Ureter (tissue), 1 donor: ENCODE results near the gene DRC3. TPM values are rescaled to one million over a fixed set of nuclear protein-coding genes. Genes with fewer than 3 reads are reported as not detected.

Experiments used
- DNase-seq: peaks from one replicate; pipeline ENCODE4 v3.0.0-alpha.2; 2020; ENCODE audit warnings: low spot score
- total RNA-seq: library from RNA; stranded (reverse); gene quantifications from one replicate; pipeline ENCODE4 v1.2.4, GENCODE V29; 2023
- donor health status: DM: yes; HTN: yes; CAD: no.

DRC3 gene
- total RNA-seq, 1 donor from 2014 or later: 2.0 TPM

DNA sequence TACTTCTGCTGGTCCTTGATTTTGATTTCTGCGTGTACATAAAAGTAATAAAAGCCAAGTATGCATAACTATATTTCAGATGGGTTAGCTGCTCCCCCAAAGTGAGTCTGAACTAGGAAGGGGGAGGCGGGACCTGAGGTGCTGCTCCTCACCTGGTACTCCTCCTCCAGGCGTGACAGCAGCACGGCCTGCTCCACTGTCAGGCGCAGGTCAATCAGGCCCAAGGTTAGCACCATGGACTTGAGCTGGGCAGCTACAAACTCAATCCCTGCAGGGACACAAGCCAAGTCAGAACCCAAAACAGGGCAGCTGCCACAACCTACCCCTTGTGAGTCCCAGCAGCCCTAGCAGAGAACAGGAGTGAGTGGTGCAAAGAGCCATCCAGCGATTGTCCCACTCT, 48.3 kb downstream of the DRC3 start:
- no peak for DNase-seq

DNA sequence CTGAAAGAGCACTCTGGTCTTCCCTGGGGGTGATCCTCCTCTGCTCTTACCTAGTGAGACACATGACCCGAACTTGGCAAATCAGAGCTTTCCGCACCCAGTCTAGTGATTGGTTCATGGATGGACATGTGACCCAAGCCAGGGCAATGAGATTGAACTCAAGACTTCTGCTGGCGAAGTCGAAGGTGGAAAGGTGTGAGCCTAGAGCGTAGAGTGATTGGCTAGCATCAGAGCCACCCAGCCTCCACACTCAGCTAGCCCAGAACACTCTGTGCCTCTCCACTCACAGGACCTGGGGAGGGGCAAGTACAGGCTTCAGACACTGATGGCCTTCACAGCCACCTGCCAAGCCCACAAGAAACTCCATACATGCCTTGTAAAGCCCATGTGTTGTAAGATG, 48.7 kb downstream of the DRC3 start:
- no peak for DNase-seq

GRCh38 chr17:18025241-18025944, 52.7 kb downstream of the DRC3 start:
- no peak for DNase-seq

DNA sequence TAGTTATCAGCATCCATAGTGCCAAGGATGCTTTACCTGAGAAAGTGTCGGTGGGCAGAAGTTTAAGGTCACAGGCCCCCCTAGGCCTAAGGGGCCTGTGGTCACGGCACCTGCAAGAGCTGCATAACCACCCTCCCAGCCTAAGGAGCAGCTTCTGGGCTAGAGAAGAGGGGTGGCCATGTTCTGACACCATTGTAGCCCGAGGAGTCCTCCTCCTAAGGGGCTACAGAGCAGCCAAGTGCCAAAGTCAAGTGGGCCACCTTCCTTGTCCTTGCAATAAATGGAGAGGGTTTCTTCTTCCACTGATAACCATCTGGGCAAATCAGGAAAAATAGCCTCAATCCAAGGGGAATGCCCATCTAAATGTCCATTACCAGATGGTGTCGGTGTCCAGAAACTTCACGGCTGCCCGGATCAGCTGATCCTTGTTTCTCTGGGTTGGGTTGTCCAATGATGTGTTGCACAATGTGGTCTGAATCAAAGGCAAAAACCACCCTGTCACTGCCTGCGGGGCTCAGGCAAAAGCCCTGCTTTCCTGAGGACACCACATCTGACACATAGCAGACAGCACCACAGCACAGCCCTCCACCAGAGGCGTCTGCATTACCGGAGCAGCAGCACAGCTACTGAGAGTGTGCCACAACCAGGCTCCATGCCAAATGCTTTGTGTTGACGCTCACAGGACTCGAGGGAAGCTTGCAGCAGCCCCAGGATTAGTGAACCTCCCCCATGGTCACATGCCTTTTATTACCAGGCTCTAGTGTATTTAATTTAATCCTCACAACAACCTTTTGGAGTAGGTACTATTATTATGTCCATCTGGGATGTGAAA, 53.5 kb downstream of the DRC3 start:
- no peak for DNase-seq

- DNase-seq: no peak
Measured at GRCh38 chr17:18027280-18027679, 54.6 kb downstream of the DRC3 start.

DNA sequence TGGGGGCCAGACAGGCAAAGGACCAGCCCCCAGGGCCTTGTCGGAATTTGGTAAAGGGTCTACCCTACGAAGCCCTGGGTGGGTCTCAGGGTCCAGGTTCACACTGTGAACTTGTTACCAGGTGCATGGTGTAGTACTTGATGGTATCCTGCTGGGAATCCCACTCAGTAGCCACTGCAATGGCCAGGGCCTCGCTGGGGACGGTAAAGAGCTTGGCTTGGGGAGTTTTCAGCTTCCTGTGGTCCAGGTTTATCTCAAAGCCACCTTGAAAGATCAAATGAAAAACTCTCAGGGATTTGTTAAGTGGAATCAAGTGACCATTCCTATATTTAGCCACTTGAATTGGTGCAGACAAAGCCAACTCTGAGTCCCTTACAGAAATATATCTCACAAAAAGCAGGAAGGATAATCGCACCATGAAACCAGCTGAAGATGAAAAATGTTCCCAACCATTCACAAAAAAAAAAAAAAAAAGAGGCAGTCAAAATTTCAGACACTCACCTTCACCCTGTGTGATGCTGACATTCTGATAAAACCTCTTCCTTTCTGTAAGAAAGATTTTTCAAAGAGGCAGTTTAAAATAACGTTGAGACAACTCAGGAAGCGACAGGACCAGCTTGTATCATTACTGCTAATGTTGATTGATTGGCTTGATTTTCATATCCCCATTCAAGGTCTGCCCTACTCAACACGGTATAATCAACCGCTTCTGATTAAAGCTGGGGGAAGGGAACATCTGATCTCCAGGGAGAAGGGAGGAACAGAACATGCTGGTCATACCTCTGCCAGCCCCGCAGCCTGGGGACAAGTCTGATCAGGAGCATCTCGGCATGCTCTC, 55.7 kb downstream of the DRC3 start:
- no peak for DNase-seq

GRCh38 chr17:18028952-18029540, 56.4 kb downstream of the DRC3 start:
- DNase-seq: no peak

GRCh38 chr17:18031955-18032354, 59.3 kb downstream of the DRC3 start:
- DNase-seq: peak; percentile 52

DNA sequence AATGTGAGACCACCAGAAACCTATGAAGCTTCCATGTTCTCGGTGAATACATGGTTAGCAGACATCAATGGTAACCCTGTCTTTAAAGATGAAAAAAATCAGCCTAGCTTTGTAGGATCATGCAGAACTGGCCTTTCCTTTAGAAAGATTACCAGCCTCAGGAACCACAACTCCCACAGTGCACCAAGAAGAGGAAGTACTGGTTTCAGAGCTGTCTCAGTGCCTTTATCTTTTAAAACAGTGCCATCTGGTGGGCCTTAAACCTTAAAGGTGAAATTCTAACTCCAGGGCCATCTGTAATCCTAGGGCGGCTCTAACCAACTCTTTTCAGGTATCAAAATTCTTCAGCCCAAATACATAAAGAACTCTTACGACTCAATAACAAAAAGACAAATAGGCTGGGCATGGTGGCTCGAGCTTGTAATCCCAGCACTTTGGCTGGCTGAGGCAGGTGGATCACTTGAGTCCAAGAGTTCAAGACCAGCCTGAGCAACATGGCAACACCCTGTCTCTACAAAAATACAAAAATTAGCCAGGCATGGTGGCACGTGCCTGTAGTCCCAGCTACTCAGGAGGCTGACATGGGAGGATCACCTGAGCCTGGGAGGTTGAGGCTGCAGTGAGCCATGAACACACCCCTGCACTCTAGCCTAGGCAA, 60.9 kb downstream of the DRC3 start:
- DNase-seq: peak; percentile 66

- DNase-seq: no peak
Measured at GRCh38 chr17:18035704-18036103, 63.0 kb downstream of the DRC3 start.

DNA sequence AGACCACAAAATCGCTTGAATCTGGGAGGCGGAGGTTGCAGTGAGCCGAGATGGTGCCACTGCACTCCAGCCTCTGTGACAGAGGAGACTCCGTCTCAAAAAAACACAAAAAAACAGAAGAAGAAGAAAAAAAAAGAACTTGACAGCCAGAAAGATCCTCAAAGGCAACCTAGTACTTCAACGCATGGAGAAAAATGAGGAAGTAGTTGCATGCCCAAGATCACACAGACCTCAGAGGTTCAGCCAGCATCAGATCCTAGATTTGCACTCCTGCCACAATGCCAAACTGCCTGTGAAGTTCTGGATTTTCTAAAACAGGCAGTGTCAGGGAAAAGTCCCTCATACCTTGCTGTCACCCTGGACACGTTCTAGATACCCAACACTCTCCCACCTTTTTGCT, 64.8 kb downstream of the DRC3 start:
- no peak for DNase-seq

- no peak for DNase-seq
Measured at GRCh38 chr17:18038149-18038850, 65.6 kb downstream of the DRC3 start.

- DNase-seq: peak; percentile 100
Measured at GRCh38 chr17:18038861-18039534, 66.3 kb downstream of the DRC3 start, which contains the start of the genes ATPAF2 and GID4. TSS of gene ATPAF2 (minus strand) at chr17:18039168. CDS start at chr17:18039013, 155 bp downstream. TSS of gene GID4 (plus strand) at chr17:18039408. CDS start at chr17:18039465, 57 bp downstream.

GRCh38 chr17:18039535-18040260, 67.0 kb downstream of the DRC3 start:
- DNase-seq: peak; percentile 54

DNA sequence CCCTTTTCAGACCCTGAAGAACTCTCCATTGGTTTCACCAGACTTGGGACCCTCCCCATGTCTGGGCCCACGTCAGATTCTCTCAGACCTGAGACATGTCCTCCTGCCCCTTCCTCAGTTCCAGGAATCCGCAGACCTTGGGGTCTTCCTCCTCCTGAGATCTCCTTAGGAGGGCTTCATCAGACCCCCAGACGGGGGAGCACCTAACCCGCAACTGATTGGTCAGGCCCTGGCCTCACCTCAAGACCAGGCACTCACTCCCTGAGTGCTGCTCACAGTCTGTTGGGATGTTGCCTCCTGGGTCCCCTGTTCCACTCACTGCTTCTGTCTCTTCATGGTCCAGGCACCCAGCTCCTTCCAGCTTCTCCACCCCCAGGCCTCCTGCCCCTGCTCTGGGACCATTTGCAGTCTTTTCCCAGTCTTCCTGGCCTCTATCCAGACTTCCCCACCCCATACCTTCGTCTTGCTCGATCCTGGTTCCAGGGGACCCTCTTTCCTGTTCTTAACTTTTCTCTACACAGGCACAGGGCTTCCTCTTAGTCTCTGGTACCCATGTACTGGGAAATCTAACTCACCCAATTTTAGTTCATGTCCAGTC, 67.7 kb downstream of the DRC3 start:
- DNase-seq: no peak

DNA sequence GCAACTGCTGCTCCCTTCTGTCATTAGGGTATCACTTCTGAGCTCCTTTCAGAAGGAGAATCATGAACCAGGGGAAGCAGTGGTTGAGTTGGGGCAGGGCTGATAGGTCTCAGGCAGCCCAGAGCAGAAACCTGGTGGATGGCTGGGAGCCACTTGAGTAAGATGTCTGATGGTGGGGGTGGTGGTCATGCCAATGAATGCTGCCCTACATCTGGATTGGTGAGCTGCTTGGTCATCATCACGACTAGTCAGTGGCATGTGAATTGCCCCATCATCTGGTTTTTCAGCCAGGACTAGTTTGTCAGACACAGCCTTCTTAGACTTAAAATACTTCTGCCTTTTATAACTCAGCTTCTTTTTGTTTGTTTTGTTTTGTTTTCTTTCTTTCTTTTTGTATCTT, 69.1 kb downstream of the DRC3 start:
- DNase-seq: no peak

DNA sequence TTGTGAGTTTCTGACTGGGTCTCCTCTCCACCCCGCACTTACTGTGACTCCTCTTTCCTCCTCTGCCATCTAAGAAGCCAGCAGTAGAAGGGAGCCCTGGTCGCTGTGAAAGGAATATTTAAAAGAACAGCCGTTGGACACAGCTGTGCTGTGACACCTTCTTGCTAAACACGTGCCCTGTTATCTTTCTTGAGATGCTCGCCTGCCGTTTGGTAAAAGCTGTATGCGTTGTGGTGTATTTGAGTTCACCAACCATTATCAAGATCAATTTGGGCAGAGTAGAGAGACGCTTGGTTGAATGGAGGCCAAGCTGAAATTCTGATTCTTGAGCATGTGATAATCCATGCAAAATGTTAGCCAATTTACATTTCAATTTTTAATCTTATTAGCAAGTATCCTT, 70.3 kb downstream of the DRC3 start:
- no peak for DNase-seq

DNA sequence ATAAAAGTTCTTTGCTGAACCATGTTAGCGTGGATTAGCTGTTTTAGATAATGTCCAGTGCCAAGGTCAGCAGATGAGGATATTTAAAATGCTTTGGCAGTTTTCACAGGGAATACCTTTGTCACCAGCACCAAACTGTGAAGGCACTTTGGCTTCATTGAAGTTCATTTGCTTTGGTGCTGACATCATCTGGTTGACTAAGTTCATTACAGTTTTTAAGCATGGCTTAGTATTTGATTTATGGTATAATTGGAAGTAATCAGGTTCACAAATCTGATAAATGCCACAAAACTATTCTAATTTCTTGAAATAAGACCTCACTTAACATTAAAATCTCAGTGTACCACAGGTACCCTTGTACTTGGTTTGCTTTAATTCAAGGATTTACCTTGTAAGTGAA, 70.8 kb downstream of the DRC3 start:
- DNase-seq: no peak

DNA sequence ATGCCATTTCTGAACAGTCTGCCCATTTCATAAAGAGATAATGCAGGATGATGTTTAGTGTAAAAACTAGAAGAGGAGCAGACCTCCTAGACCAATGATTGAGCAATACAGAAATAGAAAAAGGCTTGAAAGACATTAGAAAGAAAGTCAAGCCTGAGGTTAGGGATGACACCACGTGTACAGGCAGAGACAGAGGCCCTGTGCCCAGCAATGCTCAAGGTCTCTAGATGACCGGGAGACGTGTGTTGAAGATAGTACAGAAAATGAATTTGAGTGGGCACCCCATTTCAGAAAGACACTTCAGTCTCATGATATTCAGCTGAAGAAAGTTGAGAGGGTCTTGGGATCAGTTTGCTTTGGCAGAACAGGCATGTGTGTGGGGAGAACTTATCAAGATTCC, 71.9 kb downstream of the DRC3 start:
- no peak for DNase-seq
